Cardiac fibroblast (primary cell): ENCODE data around the gene ZNF682.
"Not testable (repeated sequence)": the region's sequence is repeated elsewhere in the genome, so short reads cannot be mapped to it uniquely, and the experiment has no call there.

Source experiments
- DNase-seq, 2 donors: peaks; one replicate each; pipeline versions ENCODE4 v3.0.0 to v3.0.0-alpha.2; 2010; ENCODE audit warnings: low read depth in 2 of 2
- H3K4me3 ChIP-seq, 2 donors: replicated peaks in 1 of 2; 1 replicate in 1 of 2; 2 replicates in 1 of 2; pipeline ENCODE4 v1.5.1; 2011; ENCODE audit warnings: low read depth in 2 of 2, low read length in 2 of 2, mild to moderate bottlenecking in 2 of 2, moderate library complexity in 1 of 2
- TF ChIP-seq, protein P1 (sequence below): IDR thresholded peaks from one replicate; pipeline ENCODE4 v1.5.1; 2011; ENCODE audit warnings: low read depth, mild to moderate bottlenecking, low read length, inconsistent platforms

ZNF682 gene

DNA sequence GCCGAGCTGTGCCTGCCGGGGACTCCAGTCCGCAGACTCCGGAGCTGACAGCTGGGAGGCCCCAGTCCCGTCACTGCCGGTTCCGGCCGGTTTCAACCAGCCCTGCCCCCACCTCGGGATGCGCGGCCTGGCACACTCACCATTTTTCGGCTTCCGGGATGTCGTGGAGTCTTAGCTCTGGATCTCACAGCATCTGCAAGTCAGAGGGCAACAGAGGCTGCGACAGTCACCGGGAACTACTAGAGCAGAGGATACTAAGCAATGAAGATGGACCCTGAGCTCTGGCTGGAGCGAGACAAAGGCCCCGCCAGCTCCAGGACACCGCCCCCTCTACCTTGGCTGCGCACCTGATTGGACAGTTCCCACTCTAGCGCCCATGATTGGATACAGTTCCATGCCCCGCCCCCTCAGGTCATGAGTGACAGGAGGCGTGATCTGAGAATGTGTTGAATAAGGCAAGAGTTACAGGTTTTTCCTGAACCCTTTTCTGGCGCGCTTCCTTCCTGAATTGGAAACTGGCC, at the start of gene ZNF682:
Gene ZNF682 (minus strand): TSS at position 303 of the 521 bp plus-strand sequence. CDS start 160 bp downstream, at position 143.
- TF ChIP-seq, protein P1, sequence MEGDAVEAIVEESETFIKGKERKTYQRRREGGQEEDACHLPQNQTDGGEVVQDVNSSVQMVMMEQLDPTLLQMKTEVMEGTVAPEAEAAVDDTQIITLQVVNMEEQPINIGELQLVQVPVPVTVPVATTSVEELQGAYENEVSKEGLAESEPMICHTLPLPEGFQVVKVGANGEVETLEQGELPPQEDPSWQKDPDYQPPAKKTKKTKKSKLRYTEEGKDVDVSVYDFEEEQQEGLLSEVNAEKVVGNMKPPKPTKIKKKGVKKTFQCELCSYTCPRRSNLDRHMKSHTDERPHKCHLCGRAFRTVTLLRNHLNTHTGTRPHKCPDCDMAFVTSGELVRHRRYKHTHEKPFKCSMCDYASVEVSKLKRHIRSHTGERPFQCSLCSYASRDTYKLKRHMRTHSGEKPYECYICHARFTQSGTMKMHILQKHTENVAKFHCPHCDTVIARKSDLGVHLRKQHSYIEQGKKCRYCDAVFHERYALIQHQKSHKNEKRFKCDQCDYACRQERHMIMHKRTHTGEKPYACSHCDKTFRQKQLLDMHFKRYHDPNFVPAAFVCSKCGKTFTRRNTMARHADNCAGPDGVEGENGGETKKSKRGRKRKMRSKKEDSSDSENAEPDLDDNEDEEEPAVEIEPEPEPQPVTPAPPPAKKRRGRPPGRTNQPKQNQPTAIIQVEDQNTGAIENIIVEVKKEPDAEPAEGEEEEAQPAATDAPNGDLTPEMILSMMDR, result no peak
- peak within 1 kb of the TSS; percentile 82 to 94 for H3K4me3 ChIP-seq
- DNase-seq, result peak; percentile 95 to 97

DNA sequence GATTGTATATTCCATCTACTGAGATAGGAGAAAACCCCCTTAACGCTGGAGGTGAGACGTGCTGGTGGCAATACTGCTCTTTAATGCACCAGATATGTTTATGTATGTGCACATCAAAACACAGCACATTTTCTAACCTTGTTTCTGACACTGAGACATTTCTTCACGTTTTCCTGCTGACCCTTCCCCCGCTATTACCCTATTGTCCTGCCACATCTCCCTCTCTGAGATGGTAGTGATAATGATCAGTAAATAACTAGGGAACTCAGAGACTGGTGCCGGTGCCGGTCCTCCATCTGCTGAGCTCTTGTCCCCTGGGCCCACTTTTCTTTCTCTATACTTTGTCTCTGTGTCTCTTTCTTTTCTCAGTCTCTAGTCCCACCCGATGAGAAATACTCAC, 43.6 kb upstream of the ZNF682 start:
- not testable (repeated sequence) for DNase-seq, H3K4me3 ChIP-seq

DNA sequence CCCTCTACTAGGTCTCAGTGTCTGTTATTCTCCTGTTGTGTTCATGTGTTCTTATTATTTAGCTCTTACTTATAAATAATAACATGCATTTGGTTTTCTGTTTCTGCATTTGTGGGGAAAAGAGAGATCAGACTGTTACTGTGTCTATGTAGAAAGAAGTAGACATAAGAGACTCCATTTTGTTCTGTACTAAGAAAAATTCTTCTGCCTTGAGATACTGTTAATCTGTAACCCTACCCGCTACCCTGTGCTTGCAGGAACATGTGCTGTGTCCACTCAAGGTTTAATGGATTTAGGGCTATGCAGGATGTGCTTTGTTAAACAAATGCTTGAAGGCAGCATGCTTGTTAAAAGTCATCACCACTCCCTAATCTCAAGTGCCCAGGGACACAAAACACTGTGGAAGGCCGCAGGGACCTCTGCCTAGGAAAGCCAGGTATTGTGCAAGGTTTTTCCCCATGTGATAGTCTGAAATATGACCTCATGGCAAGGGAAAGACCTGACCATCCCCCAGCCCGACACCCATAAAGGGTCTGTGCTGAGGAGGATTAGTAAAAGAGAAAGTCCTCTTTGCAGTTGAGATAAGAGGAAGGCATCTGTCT, 43.0 kb upstream of the ZNF682 start:
- H3K4me3 ChIP-seq, DNase-seq: not testable (repeated sequence)

DNA sequence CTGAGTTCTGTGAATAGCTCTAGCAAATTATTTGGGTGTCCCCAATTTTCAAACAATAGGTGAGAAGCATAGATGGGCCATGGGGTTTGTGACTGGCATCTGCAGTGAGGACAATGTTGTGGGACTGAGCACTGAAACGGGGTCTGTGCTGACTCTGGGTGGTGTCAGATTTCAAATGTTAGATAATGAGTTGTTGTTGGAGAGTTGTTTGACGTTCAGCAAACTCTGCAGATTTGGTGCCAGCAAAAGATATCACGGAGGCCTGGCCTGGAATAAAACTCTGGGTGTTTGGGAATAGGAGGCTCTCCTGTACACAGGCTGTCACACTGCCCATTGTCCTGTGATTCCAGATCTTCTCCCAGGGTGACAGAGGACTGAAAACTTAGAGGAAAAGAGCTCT, 41.4 kb upstream of the ZNF682 start:
- TF ChIP-seq, protein P1, result no peak
- no peak overlapping the region for H3K4me3 ChIP-seq
- no peak for DNase-seq

DNA sequence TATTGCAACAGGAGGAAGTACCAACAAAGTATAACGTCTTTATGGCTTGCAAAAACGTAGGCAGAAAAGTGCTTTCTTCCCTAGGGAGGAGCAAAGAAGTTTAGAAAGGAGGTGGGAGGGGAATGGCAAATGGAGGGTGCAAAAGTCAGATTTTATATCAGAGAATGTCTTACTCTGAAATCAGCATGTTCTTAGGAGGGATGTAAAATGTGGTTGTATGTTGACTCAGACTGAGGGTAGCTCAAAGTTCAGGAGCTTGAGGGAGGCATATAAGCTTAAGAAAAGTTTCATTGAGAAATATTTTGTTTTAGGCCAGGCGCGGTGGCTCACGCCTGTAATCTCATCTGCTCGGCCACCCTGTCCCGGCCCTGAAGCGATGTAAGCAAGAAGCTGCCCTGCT, 40.2 kb upstream of the ZNF682 start:
- TF ChIP-seq, protein P1, result no peak
- H3K4me3 ChIP-seq, result no peak overlapping the region
- DNase-seq, result peak in 1 of 2 donors; percentile 27

DNA sequence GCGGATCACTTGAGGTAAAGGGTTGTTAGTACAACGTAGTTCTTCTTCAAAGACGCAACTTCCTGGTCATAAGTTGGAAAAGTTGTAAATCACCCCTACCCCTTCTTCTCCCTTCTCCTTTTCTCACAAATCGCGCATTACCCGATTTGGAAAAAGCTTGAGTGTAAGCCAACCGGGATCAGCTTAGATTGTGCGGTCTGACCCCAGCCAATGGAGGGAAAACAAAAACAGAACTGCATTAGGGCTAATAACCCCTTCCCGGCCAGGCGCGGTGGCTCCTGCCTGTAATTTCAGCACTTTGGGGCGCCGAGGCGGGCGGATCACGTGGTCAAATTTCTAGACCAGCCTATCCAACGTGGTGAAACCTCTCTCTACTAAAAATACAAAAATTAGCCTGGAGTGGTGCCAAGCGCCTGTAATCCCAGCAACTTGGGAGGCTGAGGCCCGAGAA, 39.3 kb upstream of the ZNF682 start:
- TF ChIP-seq, protein P1, result no peak
- H3K4me3 ChIP-seq, result peak overlapping the region; percentile 35 to 57
- peak; percentile 19 to 60 for DNase-seq

DNA sequence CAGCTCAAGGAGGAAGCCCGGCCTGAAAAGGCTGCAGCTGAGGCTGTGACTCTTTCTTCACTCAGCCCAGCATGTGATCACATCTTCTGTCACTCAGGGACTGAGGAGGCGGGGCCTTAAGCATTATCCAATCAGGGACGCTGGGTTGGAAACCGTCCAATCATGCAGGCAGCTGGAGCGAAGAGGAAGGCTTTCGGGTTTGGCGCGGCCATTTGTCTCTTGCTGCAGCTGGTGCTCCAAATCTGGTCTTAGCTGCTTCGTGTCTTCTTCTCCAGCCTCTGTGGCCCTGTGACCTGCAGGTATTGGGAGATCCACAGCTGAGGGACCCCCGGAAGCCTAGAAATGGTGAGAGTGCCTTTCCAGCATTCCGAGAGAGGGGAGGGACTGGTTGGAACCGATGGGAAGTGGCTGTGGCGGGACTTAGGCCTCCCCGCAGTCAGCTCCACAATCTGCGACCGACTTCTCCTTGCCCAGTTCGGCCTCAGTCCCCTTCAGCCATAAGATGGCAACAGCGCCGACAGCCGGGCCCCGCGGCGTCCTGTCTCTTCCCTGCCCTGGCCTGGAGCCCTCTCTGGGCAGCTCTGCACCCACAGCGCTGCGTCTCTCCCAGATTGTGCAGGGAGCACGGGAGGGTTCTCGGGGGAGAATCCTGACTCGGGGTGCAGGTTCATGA, 38.6 kb upstream of the ZNF682 start, which contains the start of gene ZNF90:
Gene ZNF90 (plus strand): TSS at position 210 of the 673 bp plus-strand sequence. CDS start 133 bp downstream, at position 343.
- TF ChIP-seq, protein P1, result peak; percentile 4
- peak within 1 kb of the TSS; percentile 35 to 57 for H3K4me3 ChIP-seq
- DNase-seq, result peak; percentile 85 to 99

DNA sequence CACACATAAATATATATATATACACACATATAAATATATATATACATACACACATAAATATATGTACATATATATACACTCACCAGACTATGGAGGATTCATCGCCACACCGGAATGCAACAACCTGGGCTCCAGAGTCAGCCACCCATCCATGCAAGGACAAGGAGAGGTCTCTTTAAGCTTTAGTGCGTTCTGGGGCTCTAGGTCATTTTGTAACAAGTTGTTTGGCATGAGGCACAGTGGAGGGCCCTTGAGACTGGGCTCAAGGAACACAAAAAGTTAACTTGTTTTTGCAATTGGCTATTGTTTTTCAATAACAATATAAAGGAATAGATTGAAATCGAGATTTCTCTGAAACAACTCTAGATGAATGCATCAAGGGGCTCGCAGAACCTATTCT, 33.6 kb upstream of the ZNF682 start:
- DNase-seq, result no peak
- no peak overlapping the region for H3K4me3 ChIP-seq
- TF ChIP-seq, protein P1, result no peak
